ENCODE measurements around the gene WIF1.

DNA sequence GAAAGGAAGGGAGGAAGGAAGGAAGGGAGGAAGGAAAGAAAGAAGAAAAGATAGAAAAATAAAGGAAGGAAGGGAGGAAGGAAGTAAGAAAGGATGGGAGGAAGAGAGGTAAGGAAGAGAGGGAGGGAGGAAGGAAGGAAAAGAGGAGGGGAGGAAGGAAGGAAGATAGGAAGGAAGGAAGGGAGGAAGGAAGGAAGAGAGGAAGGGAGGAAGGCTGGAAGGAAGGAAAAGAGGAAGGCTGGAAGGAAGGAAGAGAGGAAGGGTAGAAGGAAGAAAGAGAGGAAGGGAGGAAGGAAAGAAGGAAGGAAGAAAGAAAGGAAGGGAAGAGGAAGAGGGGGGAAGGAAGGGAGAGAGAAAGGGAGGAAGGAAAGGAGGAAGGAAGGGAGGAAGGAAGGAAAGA is 12.8 kb upstream of the WIF1 start:
- TF ChIP-seq, protein P1, sequence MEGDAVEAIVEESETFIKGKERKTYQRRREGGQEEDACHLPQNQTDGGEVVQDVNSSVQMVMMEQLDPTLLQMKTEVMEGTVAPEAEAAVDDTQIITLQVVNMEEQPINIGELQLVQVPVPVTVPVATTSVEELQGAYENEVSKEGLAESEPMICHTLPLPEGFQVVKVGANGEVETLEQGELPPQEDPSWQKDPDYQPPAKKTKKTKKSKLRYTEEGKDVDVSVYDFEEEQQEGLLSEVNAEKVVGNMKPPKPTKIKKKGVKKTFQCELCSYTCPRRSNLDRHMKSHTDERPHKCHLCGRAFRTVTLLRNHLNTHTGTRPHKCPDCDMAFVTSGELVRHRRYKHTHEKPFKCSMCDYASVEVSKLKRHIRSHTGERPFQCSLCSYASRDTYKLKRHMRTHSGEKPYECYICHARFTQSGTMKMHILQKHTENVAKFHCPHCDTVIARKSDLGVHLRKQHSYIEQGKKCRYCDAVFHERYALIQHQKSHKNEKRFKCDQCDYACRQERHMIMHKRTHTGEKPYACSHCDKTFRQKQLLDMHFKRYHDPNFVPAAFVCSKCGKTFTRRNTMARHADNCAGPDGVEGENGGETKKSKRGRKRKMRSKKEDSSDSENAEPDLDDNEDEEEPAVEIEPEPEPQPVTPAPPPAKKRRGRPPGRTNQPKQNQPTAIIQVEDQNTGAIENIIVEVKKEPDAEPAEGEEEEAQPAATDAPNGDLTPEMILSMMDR (IDR thresholded peaks at IDR 0.05): no peak
- no peak for TF ChIP-seq POLR2A (IDR thresholded peaks at IDR 0.05)

All from uterus (tissue), 2 donors.